CD14-positive monocyte (primary cell): Measurements from ENCODE around the gene UNC13C. TPM values are rescaled to one million over a fixed set of nuclear protein-coding genes. Genes with fewer than 3 reads are reported as not detected.

Source experiments
- DNase-seq, 3 donors: peaks; one replicate each; pipeline ENCODE4 v3.0.0-alpha.2; 2011 to 2022
- H2AFZ ChIP-seq: 2 replicates; pipeline ENCODE4 v1.6.0; 2012; ENCODE audit warnings: mild to moderate bottlenecking, low read depth, low read length, inconsistent platforms; ENCODE audit not compliant: insufficient read depth, poor library complexity, severe bottlenecking
- H3K27ac ChIP-seq, 2 donors: 1 replicate in 1 of 2; 2 replicates in 1 of 2; pipeline ENCODE4 v1.5.1; 2012 to 2013; ENCODE audit warnings: low read length in 2 of 2, control low read depth in 1 of 2, inconsistent platforms in 1 of 2, low read depth in 1 of 2, mild to moderate bottlenecking in 1 of 2
- H3K27me3 ChIP-seq, 2 donors: one replicate each; pipeline versions ENCODE4 v1.6.0 to v1.6.1; 2011 to 2013; ENCODE audit warnings: low read length in 2 of 2; ENCODE audit not compliant: control insufficient read depth in 2 of 2, insufficient read depth in 2 of 2
- H3K36me3 ChIP-seq, 2 donors: replicated peaks in 1 of 2; 1 replicate in 1 of 2; 2 replicates in 1 of 2; pipeline versions ENCODE4 v1.5.1 to v1.6.1; 2012 to 2013; ENCODE audit warnings: low read length in 2 of 2, control low read depth in 1 of 2, inconsistent platforms in 1 of 2, mild to moderate bottlenecking in 1 of 2; ENCODE audit not compliant: insufficient read depth in 2 of 2, control insufficient read depth in 1 of 2
- H3K4me1 ChIP-seq, 2 donors: 1 replicate in 1 of 2; 2 replicates in 1 of 2; pipeline versions ENCODE4 v1.5.1 to v1.6.1; 2012 to 2013; ENCODE audit warnings: low read length in 2 of 2, control low read depth in 1 of 2, inconsistent platforms in 1 of 2, mild to moderate bottlenecking in 1 of 2, moderate library complexity in 1 of 2; ENCODE audit not compliant: insufficient read depth in 2 of 2, control insufficient read depth in 1 of 2
- H3K4me2 ChIP-seq: replicated peaks from 2 replicates; pipeline ENCODE3; 2012; ENCODE audit warnings: low read length, moderate library complexity, mild to moderate bottlenecking; ENCODE audit not compliant: poor library complexity, severe bottlenecking; ENCODE audit errors: extremely low read depth
- H3K4me3 ChIP-seq, 3 experiments: fragments of 200-600 bp in 1 of 3; sonication (generic) in 1 of 3; replicated peaks in 1 of 3; 1 replicate in 2 of 3; 2 replicates in 1 of 3; pipeline ENCODE4 v1.5.1; 2011 to 2013; ENCODE audit warnings: low read length in 3 of 3, mild to moderate bottlenecking in 3 of 3, control low read depth in 2 of 3, low read depth in 2 of 3, inconsistent platforms in 1 of 3, moderate library complexity in 1 of 3
- H3K79me2 ChIP-seq: 2 replicates; pipeline ENCODE4 v1.6.0; 2012; ENCODE audit warnings: mild to moderate bottlenecking, control low read depth, inconsistent platforms, low read length, moderate library complexity; ENCODE audit not compliant: insufficient read depth
- H3K9ac ChIP-seq: 2 replicates; pipeline ENCODE4 v1.6.0; 2017; ENCODE audit warnings: low read length, mild to moderate bottlenecking; ENCODE audit not compliant: insufficient read depth, poor library complexity, severe bottlenecking
- H3K9me3 ChIP-seq, 2 donors: replicated peaks in 1 of 2; 1 replicate in 1 of 2; 2 replicates in 1 of 2; pipeline versions ENCODE4 v1.5.1 to v1.6.1; 2012 to 2013; ENCODE audit warnings: low read length in 2 of 2, control low read depth in 1 of 2; ENCODE audit not compliant: control insufficient read depth in 1 of 2, insufficient read depth in 1 of 2
- H4K20me1 ChIP-seq: 2 replicates; pipeline ENCODE4 v1.6.0; 2012; ENCODE audit warnings: mild to moderate bottlenecking, low read length, control low read depth, moderate library complexity; ENCODE audit not compliant: insufficient read depth
- H3K27ac Mint-ChIP-seq, 7 donors: one replicate each; pipeline ENCODE4 v1.8.0; 2020; ENCODE audit warnings: mild to moderate bottlenecking in 7 of 7, mixed read lengths in 7 of 7, moderate library complexity in 6 of 7, inconsistent platforms in 2 of 7
- H3K27me3 Mint-ChIP-seq, 3 donors: one replicate each; pipeline ENCODE4 v1.8.0; 2021 to 2022; ENCODE audit warnings: low read depth in 3 of 3, mild to moderate bottlenecking in 3 of 3, mixed read lengths in 3 of 3, moderate library complexity in 3 of 3, inconsistent platforms in 1 of 3
- H3K36me3 Mint-ChIP-seq, 2 donors: one replicate each; pipeline ENCODE4 v1.8.0; 2020; ENCODE audit warnings: mixed read lengths in 2 of 2, inconsistent platforms in 1 of 2, mild to moderate bottlenecking in 1 of 2
- H3K4me1 Mint-ChIP-seq: one replicate; pipeline ENCODE4 v1.8.0; 2020; ENCODE audit warnings: mild to moderate bottlenecking, mixed read lengths
- H3K4me3 Mint-ChIP-seq, 2 donors: one replicate each; pipeline ENCODE4 v1.8.0; 2020; ENCODE audit warnings: mild to moderate bottlenecking in 2 of 2, mixed read lengths in 2 of 2, moderate library complexity in 1 of 2
- H3K9me3 Mint-ChIP-seq, 7 donors: one replicate each; pipeline ENCODE4 v1.8.0; 2020 to 2022; ENCODE audit warnings: mixed read lengths in 7 of 7, mild to moderate bottlenecking in 6 of 7, moderate library complexity in 6 of 7, inconsistent platforms in 2 of 7
- CTCF ChIP-seq: fragments of 200-600 bp; IDR thresholded peaks from one replicate; pipeline ENCODE4 v1.8.0; 2022; ENCODE audit warnings: antibody characterized with exemption, mild to moderate bottlenecking
- WGBS: methylation state at CpG from one replicate; pipeline ENCODE4 v1.1.5; 2013; ENCODE audit warnings: missing lambda C conversion rate; ENCODE audit not compliant: insufficient coverage; 5-methylcytosine and 5-hydroxymethylcytosine counted together
- intact Hi-C, 2 donors: fragments of 100-400 bp; cut with micrococcal nuclease; formaldehyde crosslinking; loops; one replicate each; pipeline versions ENCODE4 v1.15.0 to v1.15.1; 2023
- polyA plus RNA-seq, 3 donors: library from polyadenylated mRNA; depleted of rRNA in 1 of 3; unstranded in 2 of 3; stranded (reverse) in 1 of 3; fragments of 300-500 nt in 2 of 3; fragments of >200 nt in 1 of 3; fragmentation: Illumina TruSeq in 2 of 3; gene quantifications; 1 replicate in 2 of 3; 2 replicates in 1 of 3; pipeline ENCODE4 v1.2.3, GENCODE V29; 2012 to 2021

Gene UNC13C
- polyA plus RNA-seq, 3 donors, result not detected

DNA sequence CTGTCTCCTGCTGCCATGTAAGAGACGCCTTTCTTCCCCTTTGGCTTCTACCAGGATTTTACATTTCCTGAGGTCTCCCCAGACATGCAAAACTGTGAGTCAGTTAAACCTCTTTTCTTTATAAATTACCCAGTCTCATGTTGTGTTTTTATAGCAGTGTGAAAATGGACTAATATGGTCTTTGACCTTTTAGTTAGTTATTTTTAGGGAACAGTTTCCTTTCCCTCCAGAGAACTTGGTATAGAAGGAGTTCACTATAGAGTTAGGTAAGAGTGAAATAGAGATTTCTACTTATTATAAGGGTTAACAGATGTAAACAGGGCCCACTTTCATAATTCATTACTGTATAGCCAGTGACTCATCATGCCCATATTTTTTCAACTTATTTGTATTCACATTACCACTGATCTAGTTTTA is 170.9 kb downstream of the UNC13C start:
- no CpG with 5 or more reads among the region's 1 CpG for WGBS
- Histone ChIP-seq H3K9me3 (peaks cover 0 to 4% of the 10 kb centered on the region in 2 donors), H3K79me2 (no peaks in the 10 kb centered on the region), H3K9ac (no peak overlapping the region), H4K20me1 (no peaks in the 10 kb centered on the region), H3K4me2 (no peak overlapping the region), H3K27ac (no peak overlapping the region), H2AFZ (no peak overlapping the region), H3K27me3 (peaks cover 4 to 17% of the 10 kb centered on the region in 2 donors), H3K4me3 (no peak overlapping the region), H3K36me3 (no peaks in the 10 kb centered on the region), H3K4me1 (peaks cover 3 to 6% of the 10 kb centered on the region in 2 donors)
- TF ChIP-seq CTCF, result no peak
- Mint-ChIP-seq H3K27ac (no peak overlapping the region), H3K9me3 (peaks cover 0 to 6% (median 3%) of the 10 kb centered on the region in 7 donors), H3K4me3 (no peak overlapping the region), H3K27me3 (peaks cover 18 to 30% (median 19%) of the 10 kb centered on the region in 3 donors), H3K36me3 (no peaks in the 10 kb centered on the region), H3K4me1 (peaks cover 14% of the 10 kb centered on the region)
- DNase-seq, result no peak
- intact Hi-C loops, result no loop called here

- Mint-ChIP-seq H3K9me3 (peaks cover 0 to 6% (median 3%) of the 10 kb centered on the region in 7 donors), H3K27me3 (peaks cover 19 to 36% (median 22%) of the 10 kb centered on the region in 3 donors), H3K4me3 (peak overlapping the region in 1 of 2 donors; percentile 50), H3K27ac (no peak overlapping the region), H3K36me3 (no peaks in the 10 kb centered on the region), H3K4me1 (peaks cover 14% of the 10 kb centered on the region)
- no peak overlapping the region for H3K4me3 ChIP-seq
- no peaks in the 10 kb centered on the region for H3K36me3 ChIP-seq
- DNase-seq, result no peak
- intact Hi-C loops, result no loop called here
- no peak overlapping the region for H2AFZ ChIP-seq
- peaks cover 9 to 19% of the 10 kb centered on the region in 2 donors for H3K27me3 ChIP-seq
- H3K4me1 ChIP-seq, result peaks cover 3 to 6% of the 10 kb centered on the region in 2 donors
- no peak overlapping the region for H3K27ac ChIP-seq
- WGBS, result 0% methylated on average over 2 of the region's 4 CpGs
- H4K20me1 ChIP-seq, result no peaks in the 10 kb centered on the region
- H3K4me2 ChIP-seq, result no peak overlapping the region
- H3K9me3 ChIP-seq, result peaks cover 0 to 4% of the 10 kb centered on the region in 2 donors
- H3K9ac ChIP-seq, result no peak overlapping the region
- H3K79me2 ChIP-seq, result no peaks in the 10 kb centered on the region
- TF ChIP-seq CTCF, result no peak
Observed at GRCh38 chr15:54150255-54150654, 172.0 kb downstream of the UNC13C start.
